GM12864 (cell line): ENCODE measurements around the gene ASB6.
"Not testable (repeated sequence)": the region's sequence is repeated elsewhere in the genome, so short reads cannot be mapped to it uniquely, and the experiment has no call there.

Experiments used
- DNase-seq: peaks from one replicate; pipeline ENCODE4 v3.0.0-alpha.2; 2011; ENCODE audit warnings: low read depth
- H3K4me3 ChIP-seq: 2 replicates; pipeline ENCODE4 v1.5.1; 2011; ENCODE audit warnings: mild to moderate bottlenecking, low read depth, low read length, control low read depth
- CTCF ChIP-seq: IDR thresholded peaks from 2 replicates; pipeline ENCODE4 v1.5.1; 2011; ENCODE audit warnings: low read depth, mild to moderate bottlenecking, moderate library complexity, low read length, control low read depth, inconsistent platforms; ENCODE audit errors: missing control alignments

The ASB6 gene

GRCh38 chr9:129637673-129638439 lies 4.1 kb downstream of the ASB6 start:
- TF ChIP-seq CTCF, result no peak

GRCh38 chr9:129637102-129637501 lies 4.8 kb downstream of the ASB6 start:
- DNase-seq, result no peak
- TF ChIP-seq CTCF, result no peak
- no peak overlapping the region for H3K4me3 ChIP-seq

More at GRCh38 chr9:129637673-129638439, 4.1 kb downstream of the ASB6 start:
- DNase-seq, result no peak
- H3K4me3 ChIP-seq, result no peak overlapping the region

- DNase-seq, H3K4me3 ChIP-seq: not testable (repeated sequence)
These were observed 5.6 kb downstream of the ASB6 start for GRCh38 chr9:129636343-129636742.

GRCh38 chr9:129635099-129636065 lies 6.6 kb downstream of the ASB6 start:
- TF ChIP-seq CTCF, result no peak
- H3K4me3 ChIP-seq, result no peak overlapping the region
- DNase-seq, result no peak

GRCh38 chr9:129633848-129634247 lies 8.1 kb downstream of the ASB6 start:
- TF ChIP-seq CTCF, result no peak
- no peak overlapping the region for H3K4me3 ChIP-seq
- no peak for DNase-seq

- DNase-seq, result no peak
- TF ChIP-seq CTCF, result no peak
These were observed 8.7 kb downstream of the ASB6 start for GRCh38 chr9:129633207-129633606.

GRCh38 chr9:129632460-129632859 lies 9.5 kb downstream of the ASB6 start:
- DNase-seq, result no peak
- no peak for TF ChIP-seq CTCF
- H3K4me3 ChIP-seq, result no peak overlapping the region

More at GRCh38 chr9:129633207-129633606, 8.7 kb downstream of the ASB6 start:
- no peak overlapping the region for H3K4me3 ChIP-seq
